HG03066 (cell line): Measurements from ENCODE around the gene FXYD4.

Source experiments
- ATAC-seq: cut with Tn5 transposase; IDR thresholded peaks from one replicate; pipeline ENCODE4 v1.9.1; 2021; ENCODE audit warnings: low read depth; ENCODE audit not compliant: unreplicated experiment

FXYD4 gene

GRCh38 chr10:43393606-43394360, 22.3 kb downstream of the FXYD4 start:
- no peak for ATAC-seq

- ATAC-seq = no peak
Measured at GRCh38 chr10:43394868-43395267, 23.4 kb downstream of the FXYD4 start.

DNA sequence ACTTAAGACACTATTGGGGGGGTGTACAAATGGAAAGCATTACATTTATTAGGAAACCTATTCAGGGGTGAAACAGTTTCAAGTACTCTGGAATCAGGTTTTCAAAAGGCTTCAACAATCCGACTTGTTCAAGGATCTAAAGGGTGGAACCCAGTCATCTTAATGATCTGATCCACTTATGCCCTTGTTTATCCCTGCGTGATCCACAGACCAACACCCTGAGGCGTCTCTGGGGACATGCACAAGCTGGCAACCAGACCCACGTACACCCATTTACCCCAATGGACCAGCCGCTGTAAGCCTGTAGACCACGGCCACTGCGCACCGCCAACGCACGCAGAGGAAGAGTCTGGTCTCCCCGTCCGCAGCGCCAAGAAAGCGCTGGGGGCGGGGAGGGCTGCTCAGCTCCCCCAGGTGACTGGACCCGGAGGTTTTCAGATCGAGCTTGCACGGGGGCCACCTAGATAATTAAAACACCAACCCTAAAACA, 24.2 kb downstream of the FXYD4 start:
- no peak for ATAC-seq

- peak; percentile 52 for ATAC-seq
Measured at GRCh38 chr10:43396061-43396927, 24.9 kb downstream of the FXYD4 start.

GRCh38 chr10:43396928-43397624, 25.6 kb downstream of the FXYD4 start:
- peak; percentile 87 for ATAC-seq

GRCh38 chr10:43398939-43399319, 27.5 kb downstream of the FXYD4 start:
- no peak for ATAC-seq

- no peak for ATAC-seq
Measured at GRCh38 chr10:43399320-43400310, 28.2 kb downstream of the FXYD4 start.

- no peak for ATAC-seq
Measured at GRCh38 chr10:43401627-43402026, 30.2 kb downstream of the FXYD4 start.

DNA sequence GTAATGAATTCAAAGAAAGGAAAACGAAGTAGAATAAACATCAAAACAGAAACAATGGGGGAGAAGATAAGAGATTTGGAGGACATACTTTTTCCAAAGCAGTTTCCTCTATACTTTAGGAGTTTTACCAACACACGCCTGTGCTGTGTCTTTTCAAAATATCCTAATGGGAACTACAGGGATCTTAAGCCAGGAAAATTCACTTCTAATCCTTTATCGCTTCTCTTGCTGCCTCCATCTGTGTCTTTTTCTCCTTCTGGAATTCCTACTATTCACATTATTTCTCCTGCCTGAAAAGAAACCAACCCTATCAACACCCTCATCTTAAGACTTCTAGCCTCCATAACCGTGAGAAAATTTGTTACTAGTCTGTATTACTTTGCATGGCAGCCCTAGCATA, 30.7 kb downstream of the FXYD4 start:
- no peak for ATAC-seq

- no peak for ATAC-seq
Measured at GRCh38 chr10:43402880-43403452, 31.5 kb downstream of the FXYD4 start.

- ATAC-seq = no peak
Measured at GRCh38 chr10:43403911-43404703, 32.7 kb downstream of the FXYD4 start.

DNA sequence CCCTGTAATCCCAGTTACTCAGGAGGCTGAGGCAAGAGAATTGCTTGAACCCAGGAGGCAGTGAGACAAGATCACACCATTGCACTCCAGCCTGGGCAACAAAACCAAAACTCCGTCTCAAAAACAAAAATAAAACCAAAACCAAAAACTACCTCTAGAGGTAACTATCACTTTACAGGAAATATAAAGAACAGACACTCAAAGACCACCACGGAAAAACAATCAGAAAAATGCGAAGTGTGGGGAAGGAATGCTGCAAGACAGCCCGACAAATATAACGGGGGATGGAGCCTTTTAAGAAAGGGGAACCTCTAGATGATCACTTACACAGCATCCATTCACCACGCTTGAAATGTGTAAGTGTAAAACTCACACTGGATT, 33.3 kb downstream of the FXYD4 start:
- no peak for ATAC-seq

GRCh38 chr10:43407148-43407575, 35.7 kb downstream of the FXYD4 start:
- peak; percentile 23 for ATAC-seq

- peak; percentile 45 for ATAC-seq
Measured at GRCh38 chr10:43407576-43408330, 36.3 kb downstream of the FXYD4 start.

- ATAC-seq = peak; percentile 2
Measured at GRCh38 chr10:43408331-43408709, 36.9 kb downstream of the FXYD4 start.

- peak; percentile 56 for ATAC-seq
Measured at GRCh38 chr10:43408710-43409384, 37.4 kb downstream of the FXYD4 start, which contains the start of gene HNRNPF. TSS of gene HNRNPF (minus strand) at chr10:43409186. CDS start at chr10:43387884, 21,302 bp downstream.

- no peak for ATAC-seq
Measured at GRCh38 chr10:43409385-43410109, 38.1 kb downstream of the FXYD4 start.
